Endometrial microvascular endothelial cells (primary cell): ENCODE measurements around the gene TRIO. TPM values are rescaled to one million over a fixed set of nuclear protein-coding genes. Genes with fewer than 3 reads are reported as not detected.
"Not testable (repeated sequence)": the region's sequence is repeated elsewhere in the genome, so short reads cannot be mapped to it uniquely, and the experiment has no call there.

ENCODE experiments used
- in situ Hi-C: cut with HindIII; loops from 2 replicates; pipeline ENCODE4 v1.10.0; 2017; ENCODE audit warnings: low sequenced_read_pairs, low pct_unique_long_range_greater_than_20kb; ENCODE audit errors: inconsistent ontology term
- total RNA-seq: library from RNA; depleted of rRNA; stranded (reverse); fragments of >200 nt; gene quantifications from one replicate; pipeline ENCODE4 v1.2.3, GENCODE V29; 2015; ENCODE audit errors: inconsistent ontology term

TRIO gene
- total RNA-seq, 1 donor from 2014 or later = 97.2 TPM

DNA sequence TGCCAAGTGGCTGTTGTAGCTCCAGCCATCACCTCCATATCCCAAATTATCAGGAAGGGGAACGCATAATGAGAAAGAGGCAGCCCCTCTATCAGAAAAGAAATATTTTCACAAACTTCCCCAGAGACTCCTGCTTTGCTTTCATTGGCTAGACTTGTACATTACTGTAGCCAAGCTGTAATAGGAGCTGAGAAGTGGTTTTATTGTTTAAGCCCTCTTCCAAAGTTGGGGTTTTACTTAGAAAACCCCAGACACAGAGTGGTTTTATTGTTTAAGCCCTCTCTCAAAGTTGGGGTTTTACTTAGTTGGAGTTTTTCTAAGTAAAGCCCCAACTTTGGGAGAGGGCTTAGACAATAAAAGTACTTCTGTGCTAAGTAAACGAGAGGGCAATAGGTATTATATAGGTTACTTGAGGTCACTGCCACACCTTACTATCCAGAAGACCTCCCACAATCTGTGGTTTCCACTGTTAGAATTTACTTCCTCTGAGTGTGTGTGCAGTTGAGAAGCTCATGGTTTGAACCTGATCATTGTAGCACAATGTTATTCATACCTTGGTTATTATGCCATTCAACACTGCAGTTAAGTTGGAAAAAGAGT is 222.8 kb downstream of the TRIO start:
- in situ Hi-C loops = loop anchor here (25.0 kb wide), 1 partner anchor 379 kb away; no protein-coding TSS in a partner anchor

DNA sequence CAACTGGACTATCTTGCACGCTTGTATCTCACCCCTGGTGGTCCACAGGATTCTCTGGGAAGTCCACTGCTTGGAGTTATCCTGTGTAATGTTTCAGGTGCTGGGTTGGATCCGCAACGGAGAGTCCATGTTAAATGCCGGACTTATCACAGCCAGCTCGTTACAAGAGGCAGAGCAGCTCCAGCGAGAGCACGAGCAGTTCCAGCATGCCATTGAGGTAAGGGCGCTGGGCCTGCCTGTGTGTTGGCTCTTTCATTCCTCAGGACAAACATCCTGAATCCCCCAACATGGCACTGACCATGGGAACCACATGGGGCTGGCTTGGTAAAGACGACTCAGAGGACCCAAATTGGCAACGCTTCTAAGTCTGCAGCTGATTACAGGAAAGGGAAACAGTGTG is 223.6 kb downstream of the TRIO start:
- in situ Hi-C loops = loop anchor here (25.0 kb wide), 1 partner anchor 379 kb away; no protein-coding TSS in a partner anchor

DNA sequence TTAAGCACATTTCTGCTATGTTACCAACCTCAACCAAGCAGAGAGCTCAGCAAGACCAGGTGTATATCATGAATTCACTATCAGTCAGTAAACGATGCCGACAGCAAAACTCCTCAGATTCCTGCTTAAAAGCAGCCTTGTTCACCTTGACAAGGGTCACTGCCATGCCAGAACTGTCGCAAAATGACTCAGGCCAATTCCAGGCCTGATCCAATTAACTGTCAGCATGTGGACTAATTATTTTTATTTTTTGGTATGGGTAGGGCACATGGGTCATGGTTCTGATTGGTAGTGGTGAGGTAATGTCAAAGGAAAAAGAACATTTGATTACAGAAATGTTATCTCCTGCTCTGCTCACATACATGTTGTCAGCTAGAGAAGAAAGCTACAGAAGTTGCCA is 224.2 kb downstream of the TRIO start:
- in situ Hi-C loops = loop anchor here (25.0 kb wide), 1 partner anchor 380 kb away; no protein-coding TSS in a partner anchor

DNA sequence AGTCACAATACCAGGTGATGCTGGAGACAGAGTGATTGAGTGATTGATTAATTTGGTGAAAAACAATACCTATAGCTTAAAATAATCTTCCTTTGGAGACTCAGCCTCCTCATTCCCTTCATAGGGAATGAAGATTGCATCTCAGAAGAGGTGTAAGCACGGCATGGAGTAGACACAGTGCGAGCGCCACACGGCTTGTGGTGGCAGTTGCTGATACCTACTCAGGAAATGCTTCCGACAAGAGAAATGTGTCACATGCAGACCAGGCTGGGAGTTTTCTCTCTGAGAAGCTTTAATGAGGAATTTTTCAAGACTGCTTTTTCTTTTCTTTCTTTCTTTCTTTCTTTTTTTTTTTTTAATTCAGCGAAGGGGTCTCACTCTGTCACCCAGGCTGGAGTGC is 226.6 kb downstream of the TRIO start:
- in situ Hi-C loops = loop anchor here (25.0 kb wide), 1 partner anchor 382 kb away; no protein-coding TSS in a partner anchor

DNA sequence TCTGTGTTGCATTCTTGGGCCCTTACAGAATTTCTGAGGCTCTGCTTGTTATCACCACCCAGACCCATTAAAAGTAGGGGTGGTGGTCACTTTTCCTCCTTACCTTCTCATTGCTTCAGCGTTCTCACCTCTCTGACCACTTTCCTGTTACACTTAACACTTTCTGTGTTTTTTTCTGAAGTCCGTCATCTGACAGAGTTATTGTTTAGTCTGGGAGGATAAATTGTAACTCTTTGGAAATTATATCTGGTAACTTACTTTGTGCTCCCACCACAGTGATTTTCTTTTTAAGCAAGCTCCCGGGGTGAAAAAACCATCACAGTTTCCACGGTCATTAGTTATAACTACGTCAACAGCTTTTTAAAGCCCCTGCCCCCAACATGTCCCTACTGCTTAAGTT is 227.2 kb downstream of the TRIO start:
- in situ Hi-C loops = loop anchor here (25.0 kb wide), 1 partner anchor 383 kb away; no protein-coding TSS in a partner anchor

DNA sequence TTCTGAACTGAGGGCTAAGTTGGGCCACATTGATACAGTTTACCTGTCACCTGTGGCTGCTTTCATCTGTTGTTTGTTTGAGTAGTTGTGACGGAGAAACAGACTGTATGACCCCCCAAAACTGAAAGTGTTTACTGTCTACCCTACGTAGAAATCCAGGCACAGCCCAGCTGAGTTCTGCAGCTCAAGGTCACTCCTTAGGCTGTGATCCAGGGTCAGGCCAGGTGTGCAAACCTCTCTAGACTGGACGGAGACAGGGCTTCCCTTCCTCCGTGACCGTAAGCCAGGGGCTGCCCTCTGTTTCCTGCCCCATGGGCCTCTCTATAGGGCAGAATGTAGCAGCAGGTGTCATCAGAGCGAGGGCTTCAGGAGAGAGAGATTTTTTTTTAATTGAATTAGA is 230.5 kb downstream of the TRIO start:
- in situ Hi-C loops = loop anchor here (25.0 kb wide), 1 partner anchor 386 kb away; no protein-coding TSS in a partner anchor

DNA sequence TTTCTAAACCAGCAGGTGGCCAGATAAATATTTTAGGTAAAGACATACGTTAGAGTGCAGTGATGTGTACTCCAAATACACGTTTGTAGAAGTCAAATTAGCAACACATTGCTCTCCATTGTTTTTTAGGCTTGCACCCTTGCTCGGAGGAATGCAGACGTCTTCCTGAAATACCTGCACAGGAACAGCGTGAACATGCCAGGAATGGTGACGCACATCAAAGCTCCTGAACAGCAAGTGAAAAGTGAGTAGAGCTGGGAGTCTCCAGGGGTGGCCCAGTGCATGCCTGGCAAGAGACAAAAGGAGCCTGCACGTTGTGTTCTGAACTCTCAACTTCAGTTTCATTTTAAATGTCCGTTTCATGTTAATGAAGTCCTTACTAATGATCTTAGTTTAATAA is 231.0 kb downstream of the TRIO start:
- in situ Hi-C loops = loop anchor here (25.0 kb wide), 1 partner anchor 387 kb away; no protein-coding TSS in a partner anchor

DNA sequence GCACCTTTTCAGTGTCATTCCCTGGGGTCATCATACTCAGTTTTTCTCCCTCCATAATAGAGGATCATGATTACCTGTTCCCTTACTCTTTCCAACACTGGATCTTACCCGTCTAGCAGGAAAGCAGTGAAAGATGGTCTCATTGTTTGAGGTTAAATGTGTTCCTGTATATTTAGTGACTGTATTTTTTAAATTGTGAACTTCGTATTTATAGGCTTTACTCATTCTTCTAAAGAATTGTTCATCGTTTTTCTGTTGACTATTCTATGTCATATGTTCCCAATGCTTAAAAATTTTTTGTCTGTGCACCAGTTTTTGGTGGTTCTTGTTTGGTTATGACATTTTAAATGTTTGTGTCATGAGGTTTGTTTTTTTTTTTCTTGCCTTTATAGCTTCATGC is 233.6 kb downstream of the TRIO start:
- in situ Hi-C loops = no loop called here

DNA sequence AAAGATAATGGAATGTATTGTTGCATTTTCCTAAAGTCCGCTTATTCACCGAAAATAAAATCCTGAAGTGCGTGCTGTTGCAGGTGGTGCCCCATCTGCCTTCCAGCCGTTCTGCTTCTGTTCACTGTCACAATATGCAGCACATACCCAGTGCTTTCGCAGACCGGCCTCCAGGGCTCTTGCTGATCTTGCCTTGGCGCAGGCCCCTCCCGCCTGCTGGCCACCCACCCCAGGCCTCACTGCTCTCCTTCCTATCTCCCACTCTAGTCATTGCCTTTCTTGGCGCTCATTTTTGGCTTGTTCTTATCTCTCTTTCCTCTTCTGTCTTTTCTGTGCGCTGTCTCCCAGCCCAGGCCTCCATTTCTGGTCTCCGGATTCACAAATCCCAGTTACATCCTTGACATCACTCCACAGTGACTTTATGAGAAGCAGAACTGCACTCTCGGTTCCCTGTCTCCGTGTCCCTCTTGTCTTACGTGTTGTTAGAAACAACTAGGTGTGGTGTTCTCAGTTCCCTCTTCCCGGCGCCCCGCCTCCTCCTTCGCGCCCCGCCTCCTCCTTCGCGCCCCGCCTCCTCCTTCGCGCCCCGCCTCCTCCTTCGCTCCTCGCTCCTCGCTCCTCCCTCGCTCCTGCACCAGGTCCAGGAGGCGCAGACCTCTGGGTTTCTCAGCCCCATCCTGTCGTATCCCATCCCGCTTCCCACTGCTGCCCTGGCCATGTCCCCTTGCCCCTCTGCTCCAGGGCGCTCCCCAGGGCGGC is 236.8 kb downstream of the TRIO start:
- in situ Hi-C loops = no loop called here

DNA sequence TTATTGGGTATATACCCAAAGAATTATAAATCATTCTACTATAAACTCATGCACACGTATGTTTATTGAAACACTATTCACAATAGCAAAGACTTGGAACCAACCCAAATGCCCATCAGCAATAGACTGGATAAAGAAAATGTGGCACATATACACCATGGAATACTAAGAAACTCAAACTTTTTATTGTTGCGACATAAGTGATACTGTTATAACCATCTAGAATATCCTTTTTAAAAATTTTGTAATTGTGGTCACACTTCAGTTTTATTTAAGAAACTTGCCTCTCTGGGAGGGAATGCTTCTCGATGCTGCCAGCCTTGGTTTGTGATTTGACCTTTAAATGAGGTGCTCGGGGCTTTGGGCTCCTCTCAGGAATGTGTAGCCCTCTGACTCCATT is 237.6 kb downstream of the TRIO start:
- in situ Hi-C loops = no loop called here

DNA sequence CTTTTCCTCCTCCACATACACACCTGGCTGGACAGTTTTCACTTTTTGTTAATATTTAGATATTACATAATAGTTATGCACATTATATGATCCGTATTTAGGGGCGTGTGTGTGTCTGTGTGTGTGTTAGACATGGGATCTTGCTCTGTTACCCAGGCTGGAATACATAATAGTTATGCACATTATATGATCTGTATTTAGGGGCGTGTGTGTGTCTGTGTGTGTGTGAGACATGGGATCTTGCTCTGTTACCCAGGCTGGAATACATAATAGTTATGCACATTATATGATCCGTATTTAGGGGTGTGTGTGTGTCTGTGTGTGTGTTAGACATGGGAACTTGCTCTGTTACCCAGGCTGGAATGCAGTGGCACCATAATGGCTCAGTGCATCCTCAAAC is 239.5 kb downstream of the TRIO start:
- in situ Hi-C loops = no loop called here

DNA sequence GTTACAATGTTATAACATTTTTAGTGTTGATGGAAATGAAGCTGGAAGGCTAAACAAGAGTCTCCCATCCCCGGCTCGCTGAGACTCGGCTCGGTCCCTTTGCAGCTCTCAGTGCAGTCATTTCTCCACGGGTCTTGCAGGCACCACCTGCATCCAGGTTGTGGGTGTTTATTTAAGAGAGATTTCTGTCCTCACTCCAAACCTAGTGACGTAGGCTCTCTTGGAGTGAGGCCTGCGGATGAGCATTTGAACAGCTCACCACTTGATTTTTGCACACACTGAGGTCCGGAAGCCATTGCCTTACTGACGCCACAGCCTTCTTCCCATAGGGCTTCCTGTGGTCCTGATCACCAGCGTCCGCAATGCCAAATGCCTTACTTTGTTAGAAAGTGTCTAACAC is 240.8 kb downstream of the TRIO start:
- in situ Hi-C loops = no loop called here

DNA sequence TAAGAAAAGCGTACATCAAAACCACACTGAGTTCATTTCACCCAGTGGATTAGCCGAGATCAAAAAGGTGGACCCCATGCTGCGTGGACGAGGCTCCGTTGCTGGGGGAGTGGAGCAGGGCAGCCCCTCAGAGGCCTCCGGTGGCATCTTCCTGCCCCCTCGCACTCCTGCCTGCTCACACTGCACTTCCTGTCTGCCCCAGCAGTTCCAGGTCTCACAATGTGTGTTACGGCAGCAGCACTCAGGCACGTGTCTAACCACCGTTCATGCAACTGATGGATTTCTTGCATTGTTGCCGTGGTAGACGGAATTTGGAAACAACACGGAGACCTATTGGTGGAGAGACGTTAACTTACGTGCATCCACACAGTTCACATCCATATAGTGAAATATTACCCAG is 241.9 kb downstream of the TRIO start:
- in situ Hi-C loops = no loop called here

DNA sequence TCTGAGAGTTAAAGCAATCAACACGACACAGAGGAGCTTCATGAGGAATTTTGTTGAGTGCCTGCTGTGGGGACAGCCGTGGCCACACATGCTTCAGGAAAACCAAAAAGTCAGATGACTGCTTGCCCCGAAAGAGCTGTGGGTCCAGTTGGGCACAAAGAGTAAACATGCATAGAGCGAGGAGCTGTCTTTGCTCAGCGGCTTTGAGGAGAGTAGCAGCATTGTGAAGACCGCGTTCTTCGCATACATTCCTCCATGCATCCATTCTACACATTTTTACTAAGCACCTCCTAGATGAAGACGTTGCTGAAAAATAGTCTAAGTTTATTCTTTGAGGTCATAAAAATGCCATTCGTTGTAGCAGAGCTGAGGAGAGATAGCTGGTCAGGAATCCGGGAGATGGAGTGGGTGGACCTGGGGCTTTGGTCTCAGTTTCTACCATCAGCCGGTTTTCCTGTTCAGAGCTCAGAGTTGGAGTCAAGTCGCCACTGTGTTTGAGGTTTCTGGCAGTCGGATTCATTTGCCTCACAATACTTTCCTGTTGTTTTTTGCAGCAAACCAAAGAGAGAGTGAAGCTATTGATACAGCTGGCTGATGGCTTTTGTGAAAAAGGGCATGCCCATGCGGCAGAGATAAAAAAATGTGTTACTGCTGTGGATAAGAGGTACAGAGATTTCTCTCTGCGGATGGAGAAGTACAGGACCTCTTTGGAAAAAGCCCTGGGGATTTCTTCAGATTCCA is 243.9 kb downstream of the TRIO start:
- in situ Hi-C loops = no loop called here

DNA sequence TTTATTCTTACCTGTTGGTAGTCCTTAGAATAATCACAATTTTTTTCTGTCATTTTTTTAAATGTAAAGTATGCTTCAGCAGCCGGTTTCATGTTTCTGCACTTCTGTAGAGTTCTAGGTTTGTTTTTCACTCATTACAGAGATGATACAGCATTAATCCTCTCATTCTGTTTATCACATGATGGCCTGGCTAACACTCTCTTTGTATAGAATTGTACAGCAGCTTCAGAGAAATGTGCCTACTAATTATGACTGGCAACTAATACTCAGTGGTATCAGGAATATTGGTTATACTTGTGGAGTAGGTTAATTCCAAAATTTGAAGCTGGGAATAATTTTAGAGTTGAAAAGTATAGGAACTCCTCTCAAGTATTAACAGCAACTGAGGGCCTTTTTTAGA is 245.6 kb downstream of the TRIO start:
- in situ Hi-C loops = no loop called here

DNA sequence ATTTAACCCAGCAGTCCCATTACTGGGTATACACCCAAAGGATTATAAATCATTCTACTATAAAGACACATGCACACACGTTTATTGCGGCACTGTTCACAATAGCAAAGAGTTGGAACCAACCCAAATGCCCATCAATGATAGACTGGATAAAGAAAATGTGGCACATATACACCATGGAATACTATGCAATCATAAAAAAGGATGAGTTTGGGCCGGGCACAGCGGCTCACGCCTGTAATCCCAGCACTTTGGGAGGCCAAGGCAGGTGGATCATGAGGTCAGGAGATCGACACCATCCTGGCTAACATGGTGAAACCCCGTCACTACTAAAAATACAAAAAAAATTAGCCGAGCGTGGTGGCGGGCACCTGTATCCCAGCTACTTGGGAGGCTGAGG is 249.4 kb downstream of the TRIO start:
- in situ Hi-C loops = not testable (repeated sequence)

DNA sequence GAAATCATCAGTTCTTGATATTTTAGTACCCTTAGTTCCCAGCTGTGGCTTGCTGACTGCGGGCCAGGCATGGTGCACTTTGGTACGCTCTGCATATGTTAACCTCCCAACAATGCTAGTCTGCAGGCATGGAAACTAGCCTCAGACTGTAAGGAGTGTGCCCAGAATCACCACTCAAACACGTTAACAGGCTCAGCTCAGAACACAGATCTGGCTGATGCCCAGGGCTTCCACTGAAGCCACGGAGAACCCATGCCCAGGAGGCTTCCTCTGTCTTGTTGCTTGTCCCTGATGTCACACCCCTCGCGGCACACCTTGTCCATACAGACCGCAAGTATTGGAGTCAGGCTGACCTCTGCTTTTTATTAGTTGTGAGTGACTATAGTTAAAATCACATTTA is 251.2 kb downstream of the TRIO start:
- in situ Hi-C loops = no loop called here

DNA sequence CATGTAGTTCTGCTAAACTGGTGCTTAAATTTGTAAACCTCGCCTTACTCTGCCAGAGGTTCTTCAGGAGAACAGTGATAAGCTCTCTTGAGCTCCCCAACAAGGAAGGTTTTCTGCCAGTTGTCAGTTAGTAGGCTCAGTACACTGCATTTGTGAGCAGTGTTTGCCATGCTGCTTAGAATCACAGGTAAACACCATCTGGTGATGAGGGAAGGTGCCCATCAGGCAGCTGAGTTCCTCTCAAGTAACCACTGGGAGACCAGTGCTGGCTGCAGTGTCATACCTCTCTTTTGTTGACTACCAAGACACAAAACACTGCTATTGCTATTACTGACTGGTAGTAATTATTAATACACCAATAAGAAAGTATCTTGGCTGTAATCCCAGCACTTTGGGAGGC is 252.3 kb downstream of the TRIO start:
- in situ Hi-C loops = no loop called here

DNA sequence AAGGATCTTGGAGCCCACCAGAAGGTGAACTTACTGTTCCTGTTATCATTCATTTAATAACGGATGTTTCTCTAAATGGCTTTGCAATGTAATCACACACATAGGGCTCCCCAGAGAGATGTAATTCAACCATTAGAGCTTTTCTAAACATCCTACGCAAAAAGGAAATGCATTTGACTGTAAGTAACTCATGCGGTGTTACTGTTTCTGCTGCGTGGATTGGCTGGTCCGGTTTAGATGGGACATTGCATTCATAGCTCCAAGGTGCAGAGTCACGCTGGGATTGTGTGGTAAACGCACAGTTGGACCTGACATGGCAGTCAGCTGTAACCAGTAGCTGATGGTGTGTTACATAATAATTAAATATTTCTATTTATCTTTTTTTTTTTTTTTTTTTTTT is 252.9 kb downstream of the TRIO start:
- in situ Hi-C loops = no loop called here

DNA sequence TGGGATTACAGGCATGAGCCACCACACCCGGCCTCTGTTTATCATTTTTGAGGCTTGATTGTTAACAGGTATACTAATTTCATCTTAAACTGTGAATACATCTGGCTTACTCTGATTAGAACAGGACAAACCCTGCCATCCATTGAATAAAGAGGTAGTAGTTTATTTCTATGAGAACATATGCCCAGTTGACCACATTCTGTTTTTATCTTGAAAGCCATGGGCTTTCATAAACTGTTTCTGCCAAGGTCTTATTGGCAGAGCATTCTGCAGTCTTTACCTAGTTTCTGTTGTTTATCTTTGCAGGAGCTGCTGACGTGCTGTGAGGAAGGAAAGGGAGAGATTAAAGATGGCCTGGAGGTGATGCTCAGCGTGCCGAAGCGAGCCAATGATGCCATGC is 253.6 kb downstream of the TRIO start:
- in situ Hi-C loops = no loop called here
